HG02763 (cell line): ENCODE results near the gene CDH16.
A peak's percentile ranks its signal among the peaks of the same experiment; 100 is the strongest.
"Not testable (repeated sequence)": the region's sequence is repeated elsewhere in the genome, so short reads cannot be mapped to it uniquely, and the experiment has no call there.

ENCODE experiments used
- ATAC-seq: cut with Tn5 transposase; IDR thresholded peaks from one replicate; pipeline ENCODE4 v1.9.1; 2021; ENCODE audit warnings: mild to moderate bottlenecking, moderate library complexity; ENCODE audit not compliant: unreplicated experiment

Gene CDH16

DNA sequence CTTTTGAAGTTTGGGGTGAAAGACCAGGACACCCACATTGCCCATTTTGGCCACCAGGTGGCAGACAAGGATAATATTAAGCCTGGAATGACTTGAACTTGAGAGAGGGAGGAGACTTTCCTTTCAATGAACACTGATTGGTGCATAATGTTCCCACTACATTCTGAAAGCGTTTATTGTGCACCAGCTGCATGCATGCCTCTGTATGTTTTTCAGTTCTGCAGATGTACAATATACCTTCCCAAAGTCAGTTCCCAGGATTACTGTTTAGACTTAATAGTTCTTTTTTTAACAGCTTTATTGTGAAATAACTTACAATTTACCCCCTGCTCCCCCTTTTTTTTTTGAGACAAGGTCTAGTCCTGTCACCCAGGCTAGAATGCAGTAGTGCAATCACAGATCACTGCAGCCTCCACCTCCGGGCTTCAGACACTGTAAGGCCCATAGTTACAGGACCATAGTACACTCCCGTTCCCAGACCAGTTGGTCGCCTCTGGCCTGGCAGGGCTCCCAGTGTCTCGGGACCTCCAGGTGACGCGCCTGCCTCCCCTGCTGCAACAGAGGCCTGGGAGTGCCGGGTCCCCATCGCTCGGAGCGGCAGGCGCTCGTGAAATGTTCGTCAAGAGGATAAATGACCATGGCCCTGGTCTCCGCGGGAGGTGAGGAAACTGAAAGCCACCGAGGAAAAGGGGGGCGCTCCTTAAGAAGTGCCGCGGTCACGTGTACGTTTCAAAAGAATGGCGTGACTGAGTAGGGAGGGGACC, 28.8 kb upstream of the CDH16 start:
- no peak for ATAC-seq

DNA sequence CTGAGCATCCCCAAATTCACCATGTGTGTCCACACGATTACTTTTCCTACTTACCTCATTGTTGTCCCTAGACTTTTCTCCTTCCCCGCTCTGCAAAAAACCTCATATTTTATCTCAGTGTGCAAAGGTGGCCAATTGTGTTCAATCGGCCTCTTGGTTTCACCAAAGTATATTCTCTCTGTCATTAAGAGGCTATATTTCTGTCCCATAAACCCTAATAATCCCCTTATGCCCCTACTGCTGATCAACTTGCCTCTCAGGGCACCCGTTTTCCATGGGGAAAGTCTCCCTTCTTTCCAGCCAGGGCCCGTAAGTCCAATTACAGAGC, 28.3 kb upstream of the CDH16 start:
- ATAC-seq = no peak

DNA sequence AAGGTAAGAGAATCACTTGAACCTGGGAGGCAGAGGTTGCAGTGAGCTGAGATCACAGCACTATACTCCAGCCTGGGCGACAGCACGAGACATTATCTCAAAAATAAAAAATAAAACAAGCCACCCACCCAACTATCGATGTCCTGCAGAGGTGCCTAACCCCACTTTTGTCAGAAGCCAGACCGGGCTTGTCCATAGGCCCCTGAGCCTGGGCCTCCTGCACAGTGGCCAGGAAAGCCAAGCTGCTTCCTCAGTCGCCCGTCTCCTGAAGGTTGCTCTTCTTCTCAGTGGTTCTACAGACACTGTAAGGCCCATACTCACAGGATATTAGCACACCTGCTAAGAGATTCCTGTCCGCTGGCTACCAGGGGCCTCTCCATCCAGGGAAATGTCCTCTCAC, 27.9 kb upstream of the CDH16 start:
- ATAC-seq = no peak

DNA sequence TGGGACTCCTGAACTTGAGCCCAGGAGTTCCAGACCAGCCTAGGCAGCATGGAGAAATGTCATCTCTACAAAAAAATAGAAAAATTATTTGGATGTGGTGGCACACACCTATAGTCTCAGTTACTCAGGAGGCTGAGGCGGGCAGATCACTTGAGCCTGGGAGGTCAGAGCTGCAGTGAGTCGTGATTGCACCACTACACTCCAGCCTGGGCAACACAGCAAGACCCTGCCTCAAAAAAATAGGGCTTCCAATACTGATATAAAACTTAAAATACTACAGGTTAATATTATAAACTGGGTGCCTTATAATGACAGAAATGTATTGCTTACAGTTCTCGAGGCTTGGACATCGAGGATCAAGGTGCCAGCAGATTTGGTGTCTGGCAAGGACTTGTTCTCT, 27.3 kb upstream of the CDH16 start:
- ATAC-seq = no peak

DNA sequence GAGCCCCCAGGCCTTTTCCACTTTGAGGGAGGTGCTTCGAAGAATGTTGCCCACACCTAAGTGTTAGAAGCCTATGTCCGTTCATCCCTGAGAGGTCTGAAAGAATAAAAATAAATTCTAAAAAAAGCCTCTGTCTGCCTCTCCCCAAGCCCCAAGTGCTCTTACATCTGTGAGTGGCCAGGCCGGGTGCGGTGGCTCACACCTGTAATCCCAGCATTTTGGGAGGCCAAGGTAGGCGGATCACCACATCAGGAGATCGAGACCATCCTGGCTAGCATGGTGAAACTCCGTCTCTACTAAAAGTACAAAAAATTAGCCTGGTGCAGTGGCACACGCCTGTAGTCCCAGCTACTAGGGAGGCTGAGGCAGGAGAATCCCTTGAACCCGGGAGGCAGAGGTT, 26.3 kb upstream of the CDH16 start:
- ATAC-seq = not testable (repeated sequence)

DNA sequence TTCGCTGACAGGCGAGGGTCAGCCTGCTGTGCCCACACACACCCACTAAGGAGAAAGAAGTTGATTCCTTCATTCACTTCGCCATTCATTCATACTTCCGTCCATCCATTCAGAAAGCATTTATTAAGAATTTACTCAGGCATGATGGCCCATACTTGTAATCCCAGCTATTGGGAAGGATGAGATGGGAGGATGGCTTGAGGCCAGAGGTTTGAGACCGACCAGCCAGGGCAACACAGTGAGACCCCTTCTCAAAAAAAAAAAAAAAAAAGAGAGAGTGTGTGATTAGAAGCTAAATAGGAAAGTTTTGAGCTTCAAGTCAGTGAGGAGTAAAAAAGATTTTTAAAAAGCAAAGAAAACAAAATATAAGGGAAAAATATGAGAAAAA, 25.4 kb upstream of the CDH16 start:
- no peak for ATAC-seq

DNA sequence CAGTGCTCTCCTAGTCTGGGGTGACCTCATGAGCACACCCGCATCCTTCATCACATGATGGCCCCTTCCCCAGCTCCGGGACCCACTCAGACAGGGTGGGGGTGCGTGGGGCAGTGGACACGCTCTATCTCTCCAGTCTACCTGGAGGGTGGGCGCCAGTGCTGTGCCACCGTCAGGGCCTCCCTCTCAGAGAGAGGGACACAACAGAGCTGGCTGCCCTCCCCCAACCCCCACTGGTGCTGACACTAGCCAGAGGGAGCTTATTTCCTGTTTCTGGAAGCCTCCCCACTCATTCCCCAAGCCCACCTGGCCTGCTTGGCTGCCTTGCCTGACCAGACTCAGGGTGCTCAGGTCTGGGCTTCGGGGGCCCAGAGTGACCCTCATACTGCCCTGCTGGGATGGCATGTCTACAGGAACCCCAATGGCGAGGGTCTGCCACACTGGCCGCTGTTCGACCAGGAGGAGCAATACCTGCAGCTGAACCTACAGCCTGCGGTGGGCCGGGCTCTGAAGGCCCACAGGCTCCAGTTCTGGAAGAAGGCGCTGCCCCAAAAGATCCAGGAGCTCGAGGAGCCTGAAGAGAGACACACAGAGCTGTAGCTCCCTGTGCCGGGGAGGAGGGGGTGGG, 24.9 kb upstream of the CDH16 start:
- no peak for ATAC-seq

DNA sequence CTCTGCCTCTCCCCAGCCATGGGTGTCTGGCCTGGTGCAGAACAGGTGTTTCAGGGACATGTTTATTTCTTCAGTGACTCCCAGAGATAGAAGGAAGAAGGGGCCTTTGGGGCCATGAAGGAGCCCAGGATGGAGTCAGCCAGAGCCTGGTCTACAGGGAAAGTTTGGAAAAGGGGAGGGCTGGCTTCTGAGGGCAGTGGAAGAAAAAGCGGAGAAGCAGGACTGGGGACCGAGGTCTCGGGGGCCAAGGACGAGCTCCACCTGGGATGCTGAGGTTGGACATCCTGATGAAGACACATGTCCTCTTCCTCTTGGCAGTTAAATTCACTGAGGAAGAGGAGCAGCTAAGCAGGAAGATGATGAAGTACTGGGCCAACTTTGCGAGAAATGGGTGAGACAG, 24.3 kb upstream of the CDH16 start:
- no peak for ATAC-seq

DNA sequence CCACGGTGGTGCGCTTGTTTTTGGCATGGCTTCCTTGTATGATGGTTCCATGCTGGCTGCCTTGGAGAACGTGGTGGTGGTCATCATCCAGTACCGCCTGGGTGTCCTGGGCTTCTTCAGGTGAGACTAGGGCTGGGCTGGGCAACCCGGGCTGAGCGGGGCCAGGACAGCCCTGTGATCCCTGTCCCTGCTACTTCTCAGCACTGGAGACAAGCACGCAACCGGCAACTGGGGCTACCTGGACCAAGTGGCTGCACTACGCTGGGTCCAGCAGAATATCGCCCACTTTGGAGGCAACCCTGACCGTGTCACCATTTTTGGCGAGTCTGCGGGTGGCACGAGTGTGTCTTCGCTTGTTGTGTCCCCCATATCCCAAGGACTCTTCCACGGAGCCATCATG, 21.6 kb upstream of the CDH16 start:
- no peak for ATAC-seq

DNA sequence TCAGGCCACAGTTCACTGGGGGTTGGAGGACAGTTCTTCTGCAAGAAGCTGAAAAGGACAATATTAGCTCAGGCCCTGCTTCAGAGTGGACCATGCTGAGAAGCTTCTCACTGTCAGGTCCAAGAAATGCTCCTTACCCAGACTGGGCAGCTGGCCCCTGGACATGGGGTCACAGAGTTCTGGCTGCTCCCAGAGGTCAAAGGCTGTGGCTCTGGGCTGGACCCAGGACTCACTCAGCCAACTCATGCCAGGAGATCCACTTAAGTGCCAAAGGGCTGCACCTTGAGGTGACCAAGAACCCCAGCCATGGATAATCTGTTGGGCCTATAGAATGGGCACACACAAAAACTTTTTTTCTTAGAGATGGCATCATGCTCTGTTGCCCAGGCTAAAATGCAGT, 20.7 kb upstream of the CDH16 start:
- no peak for ATAC-seq

DNA sequence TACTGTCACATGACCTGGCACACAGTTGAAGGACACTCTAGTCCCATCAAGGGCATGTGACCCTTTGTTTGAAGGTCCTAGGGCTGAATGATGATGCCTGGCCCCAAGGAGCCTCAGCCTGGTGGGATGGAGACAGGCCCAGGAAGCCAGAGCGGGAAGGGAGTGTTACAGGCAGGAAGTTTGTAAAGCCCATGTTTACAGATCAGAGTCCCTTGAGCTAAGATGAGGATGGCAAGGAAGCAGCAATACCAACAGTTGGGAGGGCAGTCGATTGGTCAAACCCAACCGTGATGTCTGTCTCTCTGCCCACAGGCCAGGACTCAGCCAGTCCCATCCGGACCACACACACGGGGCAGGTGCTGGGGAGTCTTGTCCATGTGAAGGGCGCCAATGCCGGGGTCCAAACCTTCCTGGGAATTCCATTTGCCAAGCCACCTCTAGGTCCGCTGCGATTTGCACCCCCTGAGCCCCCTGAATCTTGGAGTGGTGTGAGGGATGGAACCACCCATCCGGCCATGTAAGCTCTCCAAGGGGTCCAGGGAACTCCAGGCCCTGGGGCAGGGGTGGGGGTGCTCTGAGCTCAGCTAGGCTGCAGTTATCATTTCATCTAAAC, 19.1 kb upstream of the CDH16 start:
- no peak for ATAC-seq

DNA sequence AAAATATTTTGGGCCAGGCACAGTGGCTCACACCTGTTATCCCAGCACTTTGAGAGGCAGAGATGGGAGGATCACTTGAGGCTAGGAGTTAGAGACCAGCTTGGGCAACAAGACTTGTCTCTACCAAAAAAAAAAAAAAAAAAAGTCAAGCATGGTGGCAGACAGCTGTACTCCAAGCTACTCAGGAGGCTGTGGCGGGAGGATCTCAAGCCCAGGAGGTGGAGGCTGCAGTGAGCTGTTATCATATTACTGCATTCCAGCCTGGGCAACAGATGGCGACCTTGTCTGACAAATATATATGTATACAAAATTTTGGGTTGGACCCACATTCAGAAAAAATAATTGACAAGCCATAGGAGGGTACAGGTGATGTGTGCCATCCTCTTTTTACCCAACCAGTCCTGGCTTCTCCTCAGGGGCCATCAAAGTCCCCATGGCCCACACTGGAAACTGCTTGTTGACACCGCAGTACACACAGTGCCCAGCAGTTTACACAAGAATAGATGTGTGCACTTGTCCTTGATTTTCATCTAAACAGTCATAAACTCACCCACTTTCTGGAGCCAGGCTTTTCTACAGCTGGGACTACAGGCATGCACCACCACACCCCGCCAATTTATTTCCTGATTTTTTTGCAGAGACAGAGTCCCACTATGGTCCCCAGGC, 18.3 kb upstream of the CDH16 start:
- ATAC-seq = no peak

DNA sequence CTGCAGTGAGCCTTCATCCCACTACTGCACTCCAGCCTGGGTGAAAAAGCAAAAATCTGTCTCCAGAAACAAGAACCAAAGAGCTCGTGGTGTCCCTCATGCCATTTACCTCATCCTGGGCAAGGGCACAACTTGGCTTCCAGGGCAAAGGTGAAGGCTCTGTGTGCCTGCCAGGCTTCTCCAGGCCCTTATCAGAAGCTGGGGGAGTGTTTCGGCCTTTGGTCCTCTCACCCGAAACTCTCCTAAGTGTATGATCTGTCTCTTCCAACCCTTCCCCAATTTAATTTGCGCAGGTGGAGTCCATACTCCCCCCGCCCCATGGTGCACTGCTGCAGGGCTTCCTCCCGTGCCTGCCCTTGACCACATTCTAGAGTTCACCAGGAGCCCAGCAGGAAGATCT, 17.8 kb upstream of the CDH16 start:
- ATAC-seq = no peak

DNA sequence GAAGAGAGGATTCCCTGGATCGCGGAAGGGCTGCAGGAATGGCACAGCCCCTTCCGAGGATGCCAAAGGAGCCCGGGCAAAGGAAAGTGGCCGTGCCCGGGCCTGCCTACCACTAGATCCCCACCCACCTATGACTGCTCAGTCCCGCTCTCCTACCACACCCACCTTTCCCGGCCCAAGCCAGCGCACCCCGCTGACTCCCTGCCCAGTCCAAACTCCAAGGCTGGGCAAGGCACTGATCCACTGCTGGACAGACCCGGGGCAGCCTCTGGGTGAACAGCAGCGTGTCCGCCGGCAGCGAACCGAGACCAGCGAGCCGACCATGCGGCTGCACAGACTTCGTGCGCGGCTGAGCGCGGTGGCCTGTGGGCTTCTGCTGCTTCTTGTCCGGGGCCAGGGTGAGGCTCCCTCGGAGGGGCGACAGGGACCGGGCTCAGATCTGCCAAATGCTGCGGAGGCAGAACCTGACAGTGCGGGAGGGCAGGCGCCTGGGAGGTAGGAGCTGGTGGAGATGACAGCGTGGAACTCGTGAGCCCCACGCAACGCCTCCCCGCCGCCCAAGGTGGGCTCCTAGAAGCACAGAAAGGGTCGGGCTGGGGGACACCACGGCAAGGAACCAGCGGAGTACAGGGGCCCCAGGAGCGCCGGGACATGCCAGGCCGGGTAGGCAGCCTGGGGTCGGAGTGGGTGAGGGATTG, 16.8 kb upstream of the CDH16 start, which contains the start of gene CES2:
Gene CES2 (plus strand): TSS at position 203 of the 698 bp plus-strand sequence. CDS start 120 bp downstream, at position 323.
- ATAC-seq = no peak

DNA sequence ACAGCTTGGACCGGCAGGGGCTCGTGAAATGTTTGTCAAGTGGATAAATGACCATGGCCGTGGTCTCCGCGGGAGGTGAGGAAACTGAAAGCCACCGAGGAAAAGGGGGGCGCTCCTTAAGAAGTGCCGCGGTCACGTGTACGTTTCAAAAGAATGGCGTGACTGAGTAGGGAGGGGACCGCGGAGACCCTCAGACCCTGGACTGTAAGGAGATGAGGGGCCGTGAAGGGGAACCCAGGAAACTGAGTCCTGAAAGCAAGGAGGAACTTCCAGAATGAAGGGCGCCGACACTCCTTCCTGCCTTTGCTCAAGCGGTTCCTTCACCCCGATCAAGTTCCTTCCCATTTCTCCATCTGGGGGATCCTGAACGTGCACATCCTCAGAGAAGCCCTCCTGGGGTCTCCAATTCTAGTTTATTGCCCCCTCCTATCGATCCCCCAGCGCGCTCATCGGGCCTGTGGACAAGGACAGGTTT, 16.2 kb upstream of the CDH16 start:
- ATAC-seq = not testable (repeated sequence)

DNA sequence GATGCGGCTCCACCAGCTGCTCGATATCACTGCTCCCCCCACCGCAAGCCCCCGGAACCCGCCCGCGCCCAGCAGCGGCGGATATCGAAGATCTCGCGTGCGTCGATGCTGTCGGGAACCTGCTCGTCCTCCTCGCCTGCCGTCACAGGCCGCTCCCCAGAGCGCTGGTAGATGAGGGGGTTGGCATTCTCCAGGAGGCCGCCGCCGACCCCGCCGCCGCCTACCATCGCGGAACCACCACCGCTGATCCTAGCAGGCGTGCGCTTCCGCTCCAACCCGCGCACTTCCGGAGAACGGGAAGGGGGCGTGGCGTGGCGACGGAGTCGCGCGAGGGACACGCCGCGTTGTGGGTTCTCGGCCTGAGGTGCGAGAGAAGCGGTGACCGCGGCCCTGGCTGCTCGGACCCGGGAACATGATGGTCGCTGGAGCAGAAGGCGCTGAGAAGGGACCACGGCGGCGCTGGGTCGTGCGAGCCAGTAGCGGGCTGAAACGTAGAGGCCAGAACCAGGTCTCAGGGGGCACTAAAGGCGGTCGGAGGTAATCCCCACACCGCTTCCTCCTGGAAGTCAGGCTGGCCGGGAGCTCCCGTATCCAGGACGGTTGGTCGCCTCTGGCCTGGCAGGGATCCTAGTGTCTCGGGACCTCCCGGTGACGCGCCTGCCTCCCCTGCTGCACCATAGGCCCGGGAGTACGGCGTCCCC, 15.6 kb upstream of the CDH16 start, which contains the start of gene CIAO2B:
Gene CIAO2B (minus strand): TSS at position 265 of the 701 bp plus-strand sequence. CDS start 38 bp downstream, at position 227.
- ATAC-seq = peak; percentile 82

DNA sequence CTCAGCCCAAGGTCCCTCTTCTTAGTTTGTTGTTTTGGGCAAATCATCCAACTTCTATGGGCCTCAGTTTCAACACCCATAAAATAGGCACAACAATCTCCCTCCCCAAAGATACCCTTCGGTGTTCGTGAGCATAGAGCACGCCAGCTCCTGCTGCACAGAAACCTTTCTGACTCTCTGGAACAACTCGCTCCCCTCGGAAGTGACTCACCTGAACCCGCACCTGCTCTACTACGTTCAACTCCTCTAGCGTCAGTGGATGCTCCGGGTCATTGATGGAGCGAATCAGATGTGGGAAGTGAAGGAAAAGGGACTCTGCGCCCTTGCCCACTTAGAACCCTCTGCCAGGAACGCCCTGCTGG, 15.1 kb upstream of the CDH16 start:
- ATAC-seq = no peak

DNA sequence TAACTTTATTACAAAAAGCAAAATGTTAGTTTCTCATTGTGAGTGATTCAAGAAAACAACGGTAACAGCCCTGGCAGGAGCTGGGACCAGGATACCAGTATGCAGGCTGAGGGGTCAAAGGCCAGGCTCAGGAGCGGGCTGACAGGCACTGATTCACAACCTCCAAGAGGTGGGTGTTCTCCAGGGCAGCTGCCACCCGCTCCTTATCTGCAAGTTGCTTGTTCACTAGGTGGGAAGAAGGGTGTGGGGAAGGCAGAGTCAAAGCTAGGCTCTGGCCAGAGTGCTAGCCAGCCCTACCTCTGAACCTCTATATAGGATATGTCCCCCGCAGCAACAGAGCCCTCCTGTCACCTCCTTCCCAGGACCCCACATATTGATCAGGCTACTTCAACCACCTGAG, 13.4 kb upstream of the CDH16 start:
- no peak for ATAC-seq

DNA sequence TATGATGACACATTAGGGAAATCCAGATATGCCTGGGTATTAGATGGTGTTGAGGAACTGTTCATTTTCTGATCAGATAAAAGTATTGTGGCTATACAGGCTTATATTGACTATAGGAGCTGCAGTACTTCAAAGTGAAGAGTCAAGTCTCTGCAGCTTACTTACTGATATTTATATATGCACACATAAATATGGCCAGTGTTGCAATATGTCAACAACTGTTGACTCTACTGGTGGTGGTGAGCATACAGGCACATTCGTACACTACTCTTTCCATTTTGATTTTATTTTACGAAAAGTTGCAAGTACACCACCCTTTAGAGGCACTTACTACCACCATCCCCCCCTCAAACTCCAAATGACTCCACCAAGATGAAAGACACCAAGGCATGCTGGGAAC, 13.0 kb upstream of the CDH16 start:
- ATAC-seq = no peak

DNA sequence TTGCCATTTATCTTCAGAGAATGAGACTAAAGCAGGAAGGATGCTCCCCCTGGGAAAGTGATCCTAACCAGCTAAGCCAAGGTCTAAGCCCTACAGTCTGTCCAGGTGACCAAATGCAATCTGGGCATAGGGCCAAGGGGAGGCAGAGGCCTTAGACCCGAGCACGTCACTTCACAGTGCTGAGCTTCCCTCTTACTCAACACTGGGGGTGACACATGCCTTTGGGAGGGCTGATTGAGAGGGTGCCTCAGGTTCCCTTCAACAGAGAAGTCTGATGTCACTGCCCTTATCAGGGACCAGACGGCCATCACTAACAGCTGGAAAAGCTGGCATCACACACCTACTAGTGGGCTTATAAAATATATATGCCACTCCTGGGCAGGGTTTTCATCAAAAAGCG, 11.5 kb upstream of the CDH16 start:
- ATAC-seq = no peak
